Gastrocnemius medialis (tissue), 4 donors: ENCODE data around the gene SIGLEC7.

ENCODE experiments used
- POLR2A ChIP-seq, 2 donors: fragments of 450-650 bp; IDR thresholded peaks; one replicate each; pipeline ENCODE4 v1.6.1; 2017; ENCODE audit warnings: antibody characterized with exemption in 2 of 2, mild to moderate bottlenecking in 2 of 2, moderate library complexity in 2 of 2
- TF ChIP-seq, protein P1 (sequence below), 5 experiments: fragments of 450-650 bp in 3 of 5; fragments of 200-600 bp in 2 of 5; sonication (generic) in 2 of 5; IDR thresholded peaks in 4 of 5; conservative IDR thresholded peaks in 1 of 5; 1 replicate in 4 of 5; 2 replicates in 1 of 5; pipeline ENCODE4 v1.5.1; 2016 to 2019; ENCODE audit warnings: antibody characterized with exemption in 5 of 5, mild to moderate bottlenecking in 3 of 5, moderate library complexity in 3 of 5

DNA sequence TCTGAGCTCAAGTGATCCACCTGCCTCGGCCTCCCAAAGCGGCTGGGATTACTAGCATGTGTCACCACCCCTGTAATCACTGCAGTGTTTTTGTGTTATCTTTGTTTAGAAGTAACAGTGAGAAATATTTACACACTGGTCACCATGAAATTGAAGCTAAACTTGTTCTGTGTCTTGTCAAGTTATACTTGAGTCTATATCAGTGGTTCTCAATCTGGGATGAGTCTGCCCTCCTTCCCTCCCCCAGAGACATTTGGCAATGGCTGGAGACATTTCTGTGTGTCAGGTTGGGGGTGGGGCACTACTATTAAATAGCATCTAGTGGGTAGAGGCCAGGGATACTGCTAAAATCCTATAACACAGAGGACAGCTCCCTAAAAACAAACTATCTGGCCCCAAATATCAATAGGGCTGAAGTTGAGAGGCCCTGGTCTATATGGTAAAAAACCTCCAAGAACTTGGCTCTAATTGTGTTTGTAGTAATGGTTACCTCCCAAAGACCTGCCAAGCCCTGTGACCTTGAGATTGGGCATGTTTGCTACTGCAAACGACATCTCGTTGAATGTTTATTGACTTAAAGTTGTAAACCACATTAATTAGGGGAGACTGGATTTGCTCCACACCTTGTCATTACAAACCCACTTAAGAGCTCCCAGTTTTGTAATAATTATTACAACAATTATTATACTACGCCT, 40.8 kb upstream of the SIGLEC7 start:
- TF ChIP-seq, protein P1, sequence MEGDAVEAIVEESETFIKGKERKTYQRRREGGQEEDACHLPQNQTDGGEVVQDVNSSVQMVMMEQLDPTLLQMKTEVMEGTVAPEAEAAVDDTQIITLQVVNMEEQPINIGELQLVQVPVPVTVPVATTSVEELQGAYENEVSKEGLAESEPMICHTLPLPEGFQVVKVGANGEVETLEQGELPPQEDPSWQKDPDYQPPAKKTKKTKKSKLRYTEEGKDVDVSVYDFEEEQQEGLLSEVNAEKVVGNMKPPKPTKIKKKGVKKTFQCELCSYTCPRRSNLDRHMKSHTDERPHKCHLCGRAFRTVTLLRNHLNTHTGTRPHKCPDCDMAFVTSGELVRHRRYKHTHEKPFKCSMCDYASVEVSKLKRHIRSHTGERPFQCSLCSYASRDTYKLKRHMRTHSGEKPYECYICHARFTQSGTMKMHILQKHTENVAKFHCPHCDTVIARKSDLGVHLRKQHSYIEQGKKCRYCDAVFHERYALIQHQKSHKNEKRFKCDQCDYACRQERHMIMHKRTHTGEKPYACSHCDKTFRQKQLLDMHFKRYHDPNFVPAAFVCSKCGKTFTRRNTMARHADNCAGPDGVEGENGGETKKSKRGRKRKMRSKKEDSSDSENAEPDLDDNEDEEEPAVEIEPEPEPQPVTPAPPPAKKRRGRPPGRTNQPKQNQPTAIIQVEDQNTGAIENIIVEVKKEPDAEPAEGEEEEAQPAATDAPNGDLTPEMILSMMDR (IDR thresholded peaks at IDR 0.05 in 4 of 5, conservative IDR thresholded peaks at IDR 0.05 in 1 of 5) = no peak
- TF ChIP-seq POLR2A (IDR thresholded peaks at IDR 0.05) = no peak
